Pancreas (tissue), 10 donors: Measurements from ENCODE around the gene LTO1. TPM values are rescaled to one million over a fixed set of nuclear protein-coding genes. Genes with fewer than 3 reads are reported as not detected.
A peak's percentile ranks its signal among the peaks of the same experiment; 100 is the strongest.

Experiments used
- ATAC-seq, 4 donors: fragments of 200-7000 bp; cut with Tn5 transposase; one replicate each; pipeline versions ENCODE4 v1.8.0 to v1.9.1; 2020; ENCODE audit warnings: mild to moderate bottlenecking in 4 of 4, moderate library complexity in 4 of 4
- DNase-seq, 6 donors: peaks; one replicate each; pipeline ENCODE4 v3.0.0-alpha.2; 2020
- FAIRE-seq: peaks from 2 replicates; lab custom pipeline; 2012; peaks lifted over from hg19 to GRCh38; lab: Jason Lieb, UNC
- H3K27ac ChIP-seq, 4 donors: fragments of 200-600 bp; sonication (generic); 1 replicate in 3 of 4; 2 replicates in 1 of 4; pipeline versions ENCODE4 v1.5.0 to v1.8.0; 2020
- H3K27me3 ChIP-seq, 4 donors: fragments of 200-600 bp; one replicate each; pipeline ENCODE4 v1.8.0; 2021
- H3K36me3 ChIP-seq, 3 donors: fragments of 200-600 bp; sonication (generic) in 1 of 3; one replicate each; pipeline versions ENCODE4 v1.5.0 to v1.8.0; 2020 to 2021
- H3K4me1 ChIP-seq, 3 donors: fragments of 200-600 bp; one replicate each; pipeline ENCODE4 v1.8.0; 2021
- H3K4me3 ChIP-seq, 4 donors: fragments of 200-600 bp; sonication (generic) in 2 of 4; one replicate each; pipeline versions ENCODE4 v1.5.0 to v1.8.0; 2020 to 2021
- H3K9me3 ChIP-seq, 4 donors: fragments of 200-600 bp; one replicate each; pipeline ENCODE4 v1.8.0; 2021
- WGBS, 2 donors: extraction: QIAGEN DNeasy Blood & Tissue Kit; methylation state at CpG; one replicate each; pipeline ENCODE4 v1.1.7; 2013; 5-methylcytosine and 5-hydroxymethylcytosine counted together
- intact Hi-C, 3 donors: fragments of 100-400 bp; cut with DNase I; formaldehyde crosslinking; loops; one replicate each; pipeline versions ENCODE4 v1.11.1 to v1.14.2; 2022
- polyA plus RNA-seq, 2 donors: library from polyadenylated mRNA; stranded (reverse); fragments of 200-250 nt; gene quantifications; one replicate each; pipeline ENCODE4 v1.2.3, GENCODE V29; 2013
- total RNA-seq, 6 donors: library from RNA; stranded (reverse); fragmentation: NEBNext Ultra II Directional in 4 of 6; extraction: Animal tissue kit (Norgen Biotek cat#: 25700) in 4 of 6; gene quantifications; one replicate each; pipeline versions ENCODE4 v1.2.1 to v1.2.4, GENCODE V29; 2021 to 2023
- TF ChIP-seq, protein P1 (sequence below), 4 donors: fragments of 200-600 bp; sonication (generic) in 3 of 4; IDR thresholded peaks; one replicate each; pipeline versions ENCODE4 v1.5.0 to v1.8.0; 2021; ENCODE audit warnings: antibody characterized with exemption in 4 of 4
- donor health status: healthy with polysubstance abuse.
- donor health status: DM: no; HTN: no; CAD: no; lungs with moderate emphysema.
- donor health status: DM: no; HTN: no; CAD: no.
- donor health status: control.
- donor health status: control.
- donor health status: Bipolar disorder and iron deficiency.
- donor health status: DM: yes; HTN: yes; CAD: no.
- donor health status: DM: no; HTN: no; CAD: no.
- donor health status: DM: no; HTN: no; CAD: no.
- donor health status: DM: yes; HTN: yes; CAD: no.

Gene LTO1
- total and polyA plus RNA-seq, 8 donors: 7.7 to 27.8 (median 12.2) TPM

- intact Hi-C loops: loop anchor here in 1 of 3 donors (10.0 kb wide), 1 partner anchor 508 kb away; no protein-coding TSS in a partner anchor
- DNase-seq (no peak), FAIRE-seq (no peak), ATAC-seq (no peak)
- Histone ChIP-seq H3K36me3 (no peaks in the 10 kb centered on the region), H3K27me3 (no peaks in the 10 kb centered on the region), H3K4me1 (peaks cover 0 to 2% (median 0%) of the 10 kb centered on the region in 3 donors), H3K9me3 (no peaks in the 10 kb centered on the region), H3K4me3 (no peak overlapping the region), H3K27ac (no peak overlapping the region)
- 58 to 73% methylated on average over 12 to 13 of the region's 13 CpGs for WGBS, 2 donors
- TF ChIP-seq, protein P1, sequence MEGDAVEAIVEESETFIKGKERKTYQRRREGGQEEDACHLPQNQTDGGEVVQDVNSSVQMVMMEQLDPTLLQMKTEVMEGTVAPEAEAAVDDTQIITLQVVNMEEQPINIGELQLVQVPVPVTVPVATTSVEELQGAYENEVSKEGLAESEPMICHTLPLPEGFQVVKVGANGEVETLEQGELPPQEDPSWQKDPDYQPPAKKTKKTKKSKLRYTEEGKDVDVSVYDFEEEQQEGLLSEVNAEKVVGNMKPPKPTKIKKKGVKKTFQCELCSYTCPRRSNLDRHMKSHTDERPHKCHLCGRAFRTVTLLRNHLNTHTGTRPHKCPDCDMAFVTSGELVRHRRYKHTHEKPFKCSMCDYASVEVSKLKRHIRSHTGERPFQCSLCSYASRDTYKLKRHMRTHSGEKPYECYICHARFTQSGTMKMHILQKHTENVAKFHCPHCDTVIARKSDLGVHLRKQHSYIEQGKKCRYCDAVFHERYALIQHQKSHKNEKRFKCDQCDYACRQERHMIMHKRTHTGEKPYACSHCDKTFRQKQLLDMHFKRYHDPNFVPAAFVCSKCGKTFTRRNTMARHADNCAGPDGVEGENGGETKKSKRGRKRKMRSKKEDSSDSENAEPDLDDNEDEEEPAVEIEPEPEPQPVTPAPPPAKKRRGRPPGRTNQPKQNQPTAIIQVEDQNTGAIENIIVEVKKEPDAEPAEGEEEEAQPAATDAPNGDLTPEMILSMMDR (IDR thresholded peaks at IDR 0.05): no peak
These were observed 11.3 kb upstream of the LTO1 start for GRCh38 chr11:69686452-69686851.

DNA sequence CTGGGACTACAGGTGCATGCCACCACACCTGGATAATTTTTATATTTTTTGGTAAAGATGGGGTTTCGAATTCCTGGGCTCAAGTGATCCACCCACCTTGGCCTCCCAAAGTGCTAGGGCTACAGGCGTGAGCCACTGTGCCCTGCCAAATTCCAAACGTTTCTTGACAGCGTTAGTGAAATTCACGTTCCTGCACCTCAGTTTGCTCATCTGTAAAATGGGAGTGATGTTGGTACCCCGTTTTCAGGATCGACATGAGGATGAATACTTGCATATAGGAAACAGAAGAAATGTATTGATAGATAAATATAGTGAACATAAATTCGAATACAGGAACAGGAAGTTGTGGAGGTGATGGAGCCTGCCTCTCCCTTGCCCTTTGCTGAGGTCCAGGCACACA, 10.2 kb upstream of the LTO1 start:
- peaks cover 0 to 2% (median 0%) of the 10 kb centered on the region in 3 donors for H3K4me1 ChIP-seq
- no peak for ATAC-seq
- TF ChIP-seq, protein P1 (IDR thresholded peaks at IDR 0.05): no peak
- FAIRE-seq: no peak
- H3K4me3 ChIP-seq: no peak overlapping the region
- no peaks in the 10 kb centered on the region for H3K9me3 ChIP-seq
- no peaks in the 10 kb centered on the region for H3K36me3 ChIP-seq
- intact Hi-C loops: loop anchor here in 1 of 3 donors (10.0 kb wide), 1 partner anchor 509 kb away; no protein-coding TSS in a partner anchor
- WGBS, 2 donors: 38 to 48% methylated on average over 8 of the region's 8 CpGs
- no peak overlapping the region for H3K27ac ChIP-seq
- H3K27me3 ChIP-seq: no peaks in the 10 kb centered on the region
- no peak for DNase-seq

- H3K4me1 ChIP-seq: peaks cover 0 to 2% (median 0%) of the 10 kb centered on the region in 3 donors
- 69 to 76% methylated on average over 11 of the region's 11 CpGs for WGBS, 2 donors
- H3K36me3 ChIP-seq: no peaks in the 10 kb centered on the region
- H3K27ac ChIP-seq: no peak overlapping the region
- FAIRE-seq (no peak), ATAC-seq (no peak), DNase-seq (peak in 1 of 6 donors; percentile 50)
- no peaks in the 10 kb centered on the region for H3K9me3 ChIP-seq
- intact Hi-C loops: loop anchor here in 2 of 3 donors (5.0 to 10.0 kb wide), 2 partner anchors 198 to 510 kb away; no protein-coding TSS in a partner anchor
- H3K4me3 ChIP-seq: no peak overlapping the region
- H3K27me3 ChIP-seq: no peaks in the 10 kb centered on the region
- TF ChIP-seq, protein P1 (IDR thresholded peaks at IDR 0.05): no peak
These were observed 9.5 kb upstream of the LTO1 start for GRCh38 chr11:69684651-69685050.

- H3K4me1 ChIP-seq: peaks cover 0 to 2% (median 0%) of the 10 kb centered on the region in 3 donors
- TF ChIP-seq, protein P1 (IDR thresholded peaks at IDR 0.05): peak in 3 of 4 donors; percentile 12 to 22 (median 15)
- intact Hi-C loops: loop anchor here in 2 of 3 donors (5.0 to 10.0 kb wide), 2 partner anchors 198 to 511 kb away; no protein-coding TSS in a partner anchor
- no peaks in the 10 kb centered on the region for H3K9me3 ChIP-seq
- peak in 3 of 4 donors; percentile 40 to 49 (median 40) for ATAC-seq
- H3K4me3 ChIP-seq: no peak overlapping the region
- FAIRE-seq: no peak
- no peaks in the 10 kb centered on the region for H3K36me3 ChIP-seq
- DNase-seq: peak in 1 of 6 donors; percentile 55
- H3K27ac ChIP-seq: no peak overlapping the region
- H3K27me3 ChIP-seq: no peaks in the 10 kb centered on the region
- WGBS, 2 donors: 49 to 52% methylated on average over 9 of the region's 9 CpGs
These were observed 8.7 kb upstream of the LTO1 start for GRCh38 chr11:69683764-69684333.
